ENCODE measurements around the gene GUCY1B1.

The GUCY1B1 gene

GRCh38 chr4:155758481-155759371, at the start of gene GUCY1B1:
Gene GUCY1B1, plus strand, starts transcription at chr4:155759021. Its CDS starts 120 bp downstream, at chr4:155759141.
- TF ChIP-seq GATA3 (IDR thresholded peaks at IDR 0.05; ENCODE audit: low read depth, low read length) (no peak), GATA2 (IDR thresholded peaks at IDR 0.05; ENCODE audit: low read depth, low read length) (no peak)

- no peak for TF ChIP-seq GATA2 (IDR thresholded peaks at IDR 0.05; ENCODE audit: low read depth, low read length)
- TF ChIP-seq GATA3 (IDR thresholded peaks at IDR 0.05; ENCODE audit: low read depth, low read length) = no peak
These were observed 48.9 kb upstream of the GUCY1B1 start for GRCh38 chr4:155709918-155710317.

GRCh38 chr4:155711556-155711955, 47.3 kb upstream of the GUCY1B1 start:
- TF ChIP-seq GATA2 (IDR thresholded peaks at IDR 0.05; ENCODE audit: low read depth, low read length) (no peak), GATA3 (IDR thresholded peaks at IDR 0.05; ENCODE audit: low read depth, low read length) (no peak)

DNA sequence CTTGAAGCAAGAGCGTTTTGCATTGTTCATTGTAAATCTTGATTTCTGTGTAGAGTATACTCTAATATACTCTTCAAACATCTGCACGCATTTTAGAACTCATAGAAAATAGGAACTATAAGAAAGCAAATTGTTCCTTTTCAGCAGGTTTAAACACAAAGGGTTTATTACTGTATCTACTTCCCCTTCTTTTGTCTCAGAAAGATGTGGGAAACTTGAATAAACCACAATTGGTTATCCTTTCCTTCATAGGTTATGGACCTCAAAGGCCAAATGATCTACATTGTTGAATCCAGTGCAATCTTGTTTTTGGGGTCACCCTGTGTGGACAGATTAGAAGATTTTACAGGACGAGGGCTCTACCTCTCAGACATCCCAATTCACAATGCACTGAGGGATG, 46.0 kb upstream of the GUCY1B1 start:
- TF ChIP-seq GATA2 (IDR thresholded peaks at IDR 0.05; ENCODE audit: low read depth, low read length) (no peak), GATA3 (IDR thresholded peaks at IDR 0.05; ENCODE audit: low read depth, low read length) (no peak)

DNA sequence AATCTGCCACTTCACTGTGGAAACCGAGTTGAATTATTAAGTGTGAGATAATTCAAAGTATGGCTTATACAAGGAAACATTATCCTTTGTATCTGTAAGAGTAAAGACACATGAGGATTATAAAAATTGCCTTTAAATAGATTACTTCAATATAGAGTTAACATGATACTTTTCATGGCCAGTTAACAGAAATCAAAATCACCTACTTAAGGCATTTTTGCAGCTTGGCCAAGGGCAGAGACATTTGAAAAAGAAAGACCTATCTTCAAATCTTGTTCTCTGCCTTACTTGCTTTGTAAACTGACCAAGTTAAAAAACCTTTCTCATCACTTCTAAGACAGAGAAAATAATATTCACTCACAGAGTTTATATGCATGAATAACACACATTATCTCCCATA, 44.9 kb upstream of the GUCY1B1 start:
- TF ChIP-seq GATA3 (IDR thresholded peaks at IDR 0.05; ENCODE audit: low read depth, low read length) (no peak), GATA2 (IDR thresholded peaks at IDR 0.05; ENCODE audit: low read depth, low read length) (no peak)

DNA sequence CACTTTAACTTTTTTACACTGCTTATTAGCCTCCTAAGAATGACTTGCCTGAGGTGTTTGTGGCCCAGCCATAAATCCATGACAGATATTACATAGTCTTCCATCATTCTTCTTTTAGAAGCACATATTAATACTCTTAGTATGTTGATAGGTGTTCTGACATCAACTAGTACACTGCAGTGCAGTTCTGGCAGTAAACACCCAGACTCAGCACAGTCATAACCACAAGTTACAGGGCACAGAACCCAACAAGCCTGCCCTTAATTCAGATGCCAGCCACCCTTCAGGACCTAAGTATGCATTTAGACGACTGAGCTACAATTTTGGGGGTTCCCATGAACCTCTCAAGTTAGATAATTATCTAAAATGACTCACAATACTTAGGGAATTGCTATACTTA, 36.5 kb upstream of the GUCY1B1 start:
- TF ChIP-seq GATA2 (IDR thresholded peaks at IDR 0.05; ENCODE audit: low read depth, low read length) (no peak), GATA3 (IDR thresholded peaks at IDR 0.05; ENCODE audit: low read depth, low read length) (no peak)

- TF ChIP-seq GATA2 (IDR thresholded peaks at IDR 0.05; ENCODE audit: low read depth, low read length) = no peak
- no peak for TF ChIP-seq GATA3 (IDR thresholded peaks at IDR 0.05; ENCODE audit: low read depth, low read length)
These were observed 35.9 kb upstream of the GUCY1B1 start for GRCh38 chr4:155722816-155723499.

DNA sequence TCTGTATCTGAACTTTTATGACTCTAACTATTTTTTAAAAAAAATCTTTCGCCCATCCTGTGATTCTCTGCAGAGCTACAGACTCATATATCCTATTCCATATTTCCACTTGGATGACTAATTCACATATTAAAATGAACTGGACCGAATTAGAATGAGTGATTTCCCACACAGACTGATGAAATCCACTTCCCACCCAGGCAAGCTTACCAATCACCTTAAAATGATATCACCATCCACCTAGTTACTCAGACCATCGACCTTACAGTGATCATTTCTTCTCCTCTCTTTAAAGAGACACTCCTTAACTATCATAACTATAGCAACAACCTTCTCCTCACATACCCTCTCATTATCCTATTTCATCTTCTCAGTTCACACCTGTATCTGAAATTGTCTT, 34.1 kb upstream of the GUCY1B1 start:
- no peak for TF ChIP-seq GATA2 (IDR thresholded peaks at IDR 0.05; ENCODE audit: low read depth, low read length)
- TF ChIP-seq GATA3 (IDR thresholded peaks at IDR 0.05; ENCODE audit: low read depth, low read length) = no peak

DNA sequence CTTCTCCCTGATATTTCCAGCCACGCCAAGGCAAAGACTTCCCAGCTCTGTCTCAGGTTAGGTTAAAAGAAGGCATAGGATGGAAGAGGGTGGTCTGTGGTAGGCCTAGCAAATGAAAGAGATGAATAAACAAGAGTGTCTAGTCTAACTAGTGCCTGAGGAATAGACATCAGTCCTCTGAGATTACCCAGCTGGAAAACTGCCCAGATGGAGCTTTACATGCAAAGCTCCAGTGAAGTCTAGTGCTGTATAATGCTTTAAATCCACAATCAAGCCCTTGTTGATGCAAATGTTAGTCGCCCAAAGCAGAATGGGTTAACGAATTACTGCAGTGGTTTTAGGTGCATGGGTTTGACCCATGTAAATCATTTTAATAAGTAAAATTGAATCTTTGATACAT, 24.8 kb upstream of the GUCY1B1 start:
- TF ChIP-seq GATA3 (IDR thresholded peaks at IDR 0.05; ENCODE audit: low read depth, low read length) (no peak), GATA2 (IDR thresholded peaks at IDR 0.05; ENCODE audit: low read depth, low read length) (no peak)

- TF ChIP-seq GATA2 (IDR thresholded peaks at IDR 0.05; ENCODE audit: low read depth, low read length) (no peak), GATA3 (IDR thresholded peaks at IDR 0.05; ENCODE audit: low read depth, low read length) (no peak)
These were observed 23.9 kb upstream of the GUCY1B1 start for GRCh38 chr4:155734951-155735350.

DNA sequence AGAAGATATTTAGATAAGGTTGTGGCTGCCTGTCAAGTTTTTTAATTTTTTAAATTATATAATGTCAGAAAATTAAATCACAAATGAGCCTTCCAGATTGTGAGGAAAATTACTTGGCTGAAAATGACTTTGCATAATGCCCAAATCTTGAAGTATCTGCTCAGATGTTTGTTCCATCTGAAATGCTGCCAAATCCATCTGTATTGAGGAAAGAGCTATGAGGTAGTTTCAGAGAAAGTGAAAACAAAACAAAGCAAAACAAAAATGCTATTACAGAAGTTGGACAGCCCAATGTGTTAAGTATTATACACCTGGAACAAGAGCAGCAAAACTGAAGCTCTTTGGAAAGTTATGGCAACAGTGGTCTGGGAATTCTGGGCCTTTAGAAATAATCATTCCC, 23.3 kb upstream of the GUCY1B1 start:
- TF ChIP-seq GATA2 (IDR thresholded peaks at IDR 0.05; ENCODE audit: low read depth, low read length) = no peak
- TF ChIP-seq GATA3 (IDR thresholded peaks at IDR 0.05; ENCODE audit: low read depth, low read length) = no peak

DNA sequence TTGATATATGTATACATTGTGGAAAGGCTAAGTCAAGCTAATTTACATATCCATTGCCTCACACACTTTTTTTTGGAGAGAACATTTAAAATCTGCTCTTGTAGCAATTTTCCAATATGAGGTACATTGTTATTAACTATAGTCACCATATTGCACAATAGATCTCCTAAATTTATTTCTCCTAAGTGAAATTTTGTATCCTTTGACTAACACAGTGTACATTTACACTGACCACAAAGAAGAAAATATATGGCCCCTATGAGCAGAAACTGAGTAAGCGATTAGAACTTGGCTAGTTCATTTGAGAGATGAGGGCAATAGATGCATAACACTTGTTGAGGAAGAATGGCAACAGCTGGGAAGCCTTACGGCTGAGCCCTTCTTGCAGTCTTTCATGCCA, 20.3 kb upstream of the GUCY1B1 start:
- no peak for TF ChIP-seq GATA3 (IDR thresholded peaks at IDR 0.05; ENCODE audit: low read depth, low read length)
- no peak for TF ChIP-seq GATA2 (IDR thresholded peaks at IDR 0.05; ENCODE audit: low read depth, low read length)

DNA sequence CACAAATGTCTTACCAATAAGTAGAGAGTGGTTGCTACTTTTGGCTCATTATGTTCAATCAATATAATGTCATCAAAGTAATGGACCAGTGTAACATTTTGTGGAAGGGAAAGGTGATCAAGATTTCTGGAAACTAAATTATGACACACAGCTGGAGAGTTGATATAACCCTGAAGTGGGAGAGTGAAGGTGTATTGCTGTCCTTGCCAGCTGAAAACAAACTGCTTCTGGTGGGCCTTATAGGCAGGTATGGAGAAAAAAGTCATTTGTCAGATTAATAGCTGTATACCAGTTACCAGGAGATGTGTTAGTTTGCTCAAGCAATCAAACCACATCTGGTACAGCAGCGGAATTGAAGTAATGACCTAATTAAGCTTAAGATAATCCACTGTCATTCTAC, 17.3 kb upstream of the GUCY1B1 start:
- TF ChIP-seq GATA3 (IDR thresholded peaks at IDR 0.05; ENCODE audit: low read depth, low read length) (no peak), GATA2 (IDR thresholded peaks at IDR 0.05; ENCODE audit: low read depth, low read length) (no peak)

DNA sequence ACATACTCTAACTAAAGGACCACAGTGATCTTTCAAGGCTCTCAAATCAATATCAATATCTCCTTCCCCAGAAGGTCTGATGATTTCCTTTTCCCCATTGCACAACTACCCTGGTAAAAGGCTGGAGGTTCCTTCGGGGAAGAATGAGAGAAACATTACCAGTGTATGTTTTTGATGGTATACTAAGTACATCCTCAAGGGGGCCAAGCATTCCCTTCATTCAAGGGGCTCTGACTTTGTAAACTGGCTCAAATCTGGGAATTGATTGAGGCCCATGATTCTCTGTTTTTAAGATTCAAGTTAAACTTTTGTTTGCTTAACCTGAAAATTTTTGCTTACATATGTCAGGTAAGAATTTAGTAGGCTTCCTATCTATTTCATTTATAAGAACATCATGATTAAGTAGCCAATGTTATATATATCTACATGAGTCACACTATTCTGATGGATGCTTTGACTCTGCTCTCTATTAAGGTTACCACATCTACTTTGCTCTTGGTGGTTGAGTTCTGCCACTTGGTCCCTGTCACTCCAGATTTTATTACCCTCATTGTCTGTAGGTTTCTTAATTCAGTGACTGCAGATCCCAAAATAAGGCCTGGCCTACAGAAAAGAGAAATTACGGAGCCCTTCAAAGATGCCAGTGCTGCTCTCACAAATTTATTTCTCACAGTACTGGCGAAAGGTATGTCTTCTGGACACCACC, 16.4 kb upstream of the GUCY1B1 start:
- TF ChIP-seq GATA2 (IDR thresholded peaks at IDR 0.05; ENCODE audit: low read depth, low read length) (no peak), GATA3 (IDR thresholded peaks at IDR 0.05; ENCODE audit: low read depth, low read length) (no peak)
